Suprapubic skin (tissue), 4 donors: ENCODE measurements around the gene RDX.

Experiments used
- EP300 ChIP-seq: sonication (generic); formaldehyde crosslinking; IDR thresholded peaks from one replicate; pipeline ENCODE4 v1.6.1; 2017; ENCODE audit warnings: antibody characterized with exemption
- POLR2AphosphoS5 ChIP-seq, 3 donors: sonication (generic); formaldehyde crosslinking; IDR thresholded peaks; one replicate each; pipeline ENCODE4 v1.6.1; 2017; ENCODE audit warnings: antibody characterized with exemption in 3 of 3
- TF ChIP-seq, protein P1 (sequence below), 2 donors: fragments of 200-600 bp in 1 of 2; fragments of 450-650 bp in 1 of 2; sonication (generic) in 1 of 2; IDR thresholded peaks; one replicate each; pipeline ENCODE4 v1.5.1; 2016 to 2019; ENCODE audit warnings: antibody characterized with exemption in 2 of 2, mild to moderate bottlenecking in 1 of 2, moderate library complexity in 1 of 2

DNA sequence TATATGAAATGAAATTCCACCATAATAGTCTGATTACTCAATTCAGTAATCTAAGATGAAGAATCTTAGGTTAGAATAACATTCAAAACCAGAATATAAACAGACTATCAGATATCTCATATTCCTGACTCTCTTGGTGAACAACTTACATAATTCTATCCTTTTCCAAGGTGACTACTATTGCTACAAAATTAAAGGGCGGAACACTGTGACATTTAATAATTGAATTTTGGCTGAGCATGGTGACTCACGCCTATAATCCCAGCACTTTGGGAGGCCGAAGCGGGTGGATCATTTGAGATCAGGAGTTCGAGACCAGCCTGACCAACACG, 34.4 kb downstream of the RDX start:
- TF ChIP-seq, protein P1, sequence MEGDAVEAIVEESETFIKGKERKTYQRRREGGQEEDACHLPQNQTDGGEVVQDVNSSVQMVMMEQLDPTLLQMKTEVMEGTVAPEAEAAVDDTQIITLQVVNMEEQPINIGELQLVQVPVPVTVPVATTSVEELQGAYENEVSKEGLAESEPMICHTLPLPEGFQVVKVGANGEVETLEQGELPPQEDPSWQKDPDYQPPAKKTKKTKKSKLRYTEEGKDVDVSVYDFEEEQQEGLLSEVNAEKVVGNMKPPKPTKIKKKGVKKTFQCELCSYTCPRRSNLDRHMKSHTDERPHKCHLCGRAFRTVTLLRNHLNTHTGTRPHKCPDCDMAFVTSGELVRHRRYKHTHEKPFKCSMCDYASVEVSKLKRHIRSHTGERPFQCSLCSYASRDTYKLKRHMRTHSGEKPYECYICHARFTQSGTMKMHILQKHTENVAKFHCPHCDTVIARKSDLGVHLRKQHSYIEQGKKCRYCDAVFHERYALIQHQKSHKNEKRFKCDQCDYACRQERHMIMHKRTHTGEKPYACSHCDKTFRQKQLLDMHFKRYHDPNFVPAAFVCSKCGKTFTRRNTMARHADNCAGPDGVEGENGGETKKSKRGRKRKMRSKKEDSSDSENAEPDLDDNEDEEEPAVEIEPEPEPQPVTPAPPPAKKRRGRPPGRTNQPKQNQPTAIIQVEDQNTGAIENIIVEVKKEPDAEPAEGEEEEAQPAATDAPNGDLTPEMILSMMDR (IDR thresholded peaks at IDR 0.05) = no peak
- TF ChIP-seq POLR2AphosphoS5 (IDR thresholded peaks at IDR 0.05) (no peak), EP300 (no peak)
